Activated CD8-positive, alpha-beta T cell treated with anti-CD3 and anti-CD28 coated beads for 36 hours (primary cell): ENCODE data around the gene CCDC182. TPM values are rescaled to one million over a fixed set of nuclear protein-coding genes. Genes with fewer than 3 reads are reported as not detected.

Source experiments
- ATAC-seq: fragments of 200-7000 bp; cut with Tn5 transposase; one replicate; pipeline ENCODE4 v1.10.0; 2021; ENCODE audit warnings: mild to moderate bottlenecking, moderate library complexity
- CTCF ChIA-PET: fragments of 350-600 bp; sonication (Branson Sonifier 250); formaldehyde crosslinking; loops from one replicate; lab custom pipeline; 2021; ENCODE audit warnings: antibody characterized with exemption; lab: Charles Lee
- POLR2A ChIA-PET: fragments of 350-600 bp; sonication (Branson Sonifier 250); formaldehyde crosslinking; loops from one replicate; lab custom pipeline; 2021; ENCODE audit warnings: antibody characterized with exemption; lab: Charles Lee
- DNase-seq: peaks from one replicate; pipeline ENCODE4 v3.0.0-alpha.2; 2020
- H3K27ac Mint-ChIP-seq: one replicate; pipeline ENCODE4 v1.8.0; 2021; ENCODE audit warnings: mild to moderate bottlenecking, mixed read lengths
- H3K27me3 Mint-ChIP-seq: one replicate; pipeline ENCODE4 v1.8.0; 2021; ENCODE audit warnings: mixed read lengths
- H3K36me3 Mint-ChIP-seq: one replicate; pipeline ENCODE4 v1.8.0; 2021; ENCODE audit warnings: low read depth, mixed read lengths
- H3K4me1 Mint-ChIP-seq: one replicate; pipeline ENCODE4 v1.8.0; 2021; ENCODE audit warnings: low read depth, mixed read lengths
- H3K4me3 Mint-ChIP-seq: one replicate; pipeline ENCODE4 v1.8.0; 2021; ENCODE audit warnings: mild to moderate bottlenecking, moderate library complexity, mixed read lengths
- H3K9me3 Mint-ChIP-seq: one replicate; pipeline ENCODE4 v1.8.0; 2021; ENCODE audit warnings: mixed read lengths
- CTCF ChIP-seq: fragments of 200-600 bp; IDR thresholded peaks from one replicate; pipeline ENCODE4 v1.8.0; 2022; ENCODE audit warnings: antibody characterized with exemption, mild to moderate bottlenecking
- intact Hi-C: fragments of 100-400 bp; cut with micrococcal nuclease; formaldehyde crosslinking; loops from one replicate; pipeline ENCODE4 v1.10.0; 2022
- total RNA-seq, 2 experiments: library from RNA; stranded (reverse); gene quantifications; one replicate each; pipeline ENCODE4 v1.2.3, GENCODE V29; 2021

Gene CCDC182
- total RNA-seq, 2 experiments from 2014 or later: not detected

- no peaks in the 10 kb centered on the region for H3K9me3 Mint-ChIP-seq
- intact Hi-C loops: no loop called here
- TF ChIP-seq CTCF: no peak
- ChIA-PET CTCF (interaction anchor here (0.9 to 4.7 kb wide), 32 partner anchors 8 to 641 kb away, joined by 3 to 47 read pairs (median 8); no protein-coding TSS in a partner anchor), POLR2A (no interaction called here)
- H3K36me3 Mint-ChIP-seq: no peaks in the 10 kb centered on the region
- H3K4me1 Mint-ChIP-seq: no peaks in the 10 kb centered on the region
- DNase-seq: no peak
- H3K4me3 Mint-ChIP-seq: no peak overlapping the region
- H3K27ac Mint-ChIP-seq: no peak overlapping the region
- ATAC-seq: no peak
- peaks cover 13% of the 10 kb centered on the region for H3K27me3 Mint-ChIP-seq
These were observed 39.3 kb upstream of the CCDC182 start for GRCh38 chr17:57784226-57784895.

- Mint-ChIP-seq H3K36me3 (no peaks in the 10 kb centered on the region), H3K4me3 (no peak overlapping the region), H3K27ac (no peak overlapping the region), H3K4me1 (no peaks in the 10 kb centered on the region), H3K9me3 (no peaks in the 10 kb centered on the region), H3K27me3 (peaks cover 8% of the 10 kb centered on the region)
- peak; percentile 87 for DNase-seq
- ChIA-PET POLR2A (interaction anchor here (0.5 to 1.6 kb wide), 3 partner anchors 9 to 50 kb away, joined by 3 to 5 read pairs (median 3); no protein-coding TSS in a partner anchor), CTCF (interaction anchor here (0.7 to 4.7 kb wide), 65 partner anchors 9 to 691 kb away, joined by 3 to 47 read pairs (median 5); partner anchors contain the start of gene CCDC182)
- intact Hi-C loops: no loop called here
- TF ChIP-seq CTCF: peak; percentile 98
- ATAC-seq: peak; percentile 98
These were observed 38.2 kb upstream of the CCDC182 start for GRCh38 chr17:57783338-57783742.

- peak; percentile 5 for ATAC-seq
- POLR2A ChIA-PET: interaction anchor here (0.5 to 1.6 kb wide), 3 partner anchors 9 to 50 kb away, joined by 3 to 5 read pairs (median 3); no protein-coding TSS in a partner anchor
These were observed 37.7 kb upstream of the CCDC182 start for GRCh38 chr17:57782647-57783337.

DNA sequence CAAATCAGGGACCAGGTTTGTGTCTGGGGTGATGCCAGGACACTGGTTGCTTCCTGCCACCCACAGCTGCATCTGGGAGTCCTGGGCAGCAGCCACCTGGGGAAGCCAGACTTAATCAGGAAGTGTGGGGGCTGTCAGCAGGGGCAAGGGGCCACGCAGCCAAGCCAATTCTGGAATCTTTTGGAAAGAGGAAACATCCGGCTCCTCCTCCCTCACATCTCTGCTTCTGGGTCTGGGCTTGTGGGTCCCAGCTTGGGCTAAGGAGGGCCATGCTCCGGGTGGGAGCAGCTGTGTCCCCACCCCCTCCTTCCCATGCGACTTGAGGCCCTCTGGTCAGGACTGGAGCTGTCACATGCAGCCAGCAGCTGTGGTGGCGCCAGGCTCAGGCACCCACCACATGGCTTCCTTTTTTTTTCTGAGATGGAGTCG, 37.0 kb upstream of the CCDC182 start:
- intact Hi-C loops: no loop called here
- Mint-ChIP-seq H3K27me3 (peaks cover 3% of the 10 kb centered on the region), H3K36me3 (no peaks in the 10 kb centered on the region), H3K9me3 (no peaks in the 10 kb centered on the region), H3K27ac (no peak overlapping the region), H3K4me3 (no peak overlapping the region), H3K4me1 (no peaks in the 10 kb centered on the region)
- no peak for DNase-seq
- no peak for TF ChIP-seq CTCF
- CTCF ChIA-PET: interaction anchor here (1.1 to 4.7 kb wide), 13 partner anchors 10 to 646 kb away, joined by 4 to 47 read pairs (median 9); no protein-coding TSS in a partner anchor
- no peak for ATAC-seq
- POLR2A ChIA-PET: interaction anchor here (1.6 kb wide), 1 partner anchor 8 kb away, joined by 5 read pairs; no protein-coding TSS in a partner anchor

More at GRCh38 chr17:57782647-57783337, 37.7 kb upstream of the CCDC182 start:
- peaks cover 8% of the 10 kb centered on the region for H3K27me3 Mint-ChIP-seq
- no peaks in the 10 kb centered on the region for H3K9me3 Mint-ChIP-seq
- DNase-seq: no peak
- H3K4me1 Mint-ChIP-seq: no peaks in the 10 kb centered on the region
- H3K27ac Mint-ChIP-seq: no peak overlapping the region
- intact Hi-C loops: no loop called here
- no peak overlapping the region for H3K4me3 Mint-ChIP-seq
- no peaks in the 10 kb centered on the region for H3K36me3 Mint-ChIP-seq
- CTCF ChIA-PET: interaction anchor here (0.7 to 4.7 kb wide), 53 partner anchors 10 to 658 kb away, joined by 3 to 47 read pairs (median 5); partner anchors contain the start of gene CCDC182
- no peak for TF ChIP-seq CTCF
